HEK293 (cell line): Measurements from ENCODE around the gene TMEM17.

Experiments
- REST ChIP-seq: fragments of 450-650 bp; formaldehyde crosslinking; IDR thresholded peaks from 2 replicates; pipeline ENCODE4 v1.5.1; 2016; ENCODE audit warnings: missing biosample characterization, missing genetic modification characterization
- ZBTB1 ChIP-seq: fragments of 450-650 bp; formaldehyde crosslinking; IDR thresholded peaks from 2 replicates; pipeline ENCODE4 v1.5.1; 2016; ENCODE audit warnings: missing biosample characterization, missing genetic modification characterization
- ZNF121 ChIP-seq: fragments of 450-650 bp; formaldehyde crosslinking; IDR thresholded peaks from 2 replicates; pipeline ENCODE4 v1.5.1; 2016; ENCODE audit warnings: missing biosample characterization, missing genetic modification characterization
- ZSCAN4 ChIP-seq: fragments of 450-650 bp; formaldehyde crosslinking; IDR thresholded peaks from 2 replicates; pipeline ENCODE4 v1.5.1; 2017; ENCODE audit warnings: missing biosample characterization, missing genetic modification characterization
- ZSCAN5A ChIP-seq: fragments of 450-650 bp; formaldehyde crosslinking; IDR thresholded peaks from 2 replicates; pipeline ENCODE4 v1.5.1; 2016; ENCODE audit warnings: missing biosample characterization, missing genetic modification characterization
- TF ChIP-seq, protein P1 (sequence below): fragments of 450-650 bp; formaldehyde crosslinking; IDR thresholded peaks from 2 replicates; pipeline ENCODE4 v1.5.1; 2016; ENCODE audit warnings: missing biosample characterization, missing genetic modification characterization

- TF ChIP-seq, protein P1, sequence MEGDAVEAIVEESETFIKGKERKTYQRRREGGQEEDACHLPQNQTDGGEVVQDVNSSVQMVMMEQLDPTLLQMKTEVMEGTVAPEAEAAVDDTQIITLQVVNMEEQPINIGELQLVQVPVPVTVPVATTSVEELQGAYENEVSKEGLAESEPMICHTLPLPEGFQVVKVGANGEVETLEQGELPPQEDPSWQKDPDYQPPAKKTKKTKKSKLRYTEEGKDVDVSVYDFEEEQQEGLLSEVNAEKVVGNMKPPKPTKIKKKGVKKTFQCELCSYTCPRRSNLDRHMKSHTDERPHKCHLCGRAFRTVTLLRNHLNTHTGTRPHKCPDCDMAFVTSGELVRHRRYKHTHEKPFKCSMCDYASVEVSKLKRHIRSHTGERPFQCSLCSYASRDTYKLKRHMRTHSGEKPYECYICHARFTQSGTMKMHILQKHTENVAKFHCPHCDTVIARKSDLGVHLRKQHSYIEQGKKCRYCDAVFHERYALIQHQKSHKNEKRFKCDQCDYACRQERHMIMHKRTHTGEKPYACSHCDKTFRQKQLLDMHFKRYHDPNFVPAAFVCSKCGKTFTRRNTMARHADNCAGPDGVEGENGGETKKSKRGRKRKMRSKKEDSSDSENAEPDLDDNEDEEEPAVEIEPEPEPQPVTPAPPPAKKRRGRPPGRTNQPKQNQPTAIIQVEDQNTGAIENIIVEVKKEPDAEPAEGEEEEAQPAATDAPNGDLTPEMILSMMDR = no peak
- TF ChIP-seq ZSCAN4 (tag by site-specific recombination) (no peak), REST (no peak), ZSCAN5A (tag by site-specific recombination) (no peak), ZNF121 (tag by site-specific recombination) (no peak), ZBTB1 (tag by site-specific recombination) (no peak)
Observed at GRCh38 chr2:62452701-62453454, 53.1 kb downstream of the TMEM17 start.
